ENCODE results near the gene RFX1.

DNA sequence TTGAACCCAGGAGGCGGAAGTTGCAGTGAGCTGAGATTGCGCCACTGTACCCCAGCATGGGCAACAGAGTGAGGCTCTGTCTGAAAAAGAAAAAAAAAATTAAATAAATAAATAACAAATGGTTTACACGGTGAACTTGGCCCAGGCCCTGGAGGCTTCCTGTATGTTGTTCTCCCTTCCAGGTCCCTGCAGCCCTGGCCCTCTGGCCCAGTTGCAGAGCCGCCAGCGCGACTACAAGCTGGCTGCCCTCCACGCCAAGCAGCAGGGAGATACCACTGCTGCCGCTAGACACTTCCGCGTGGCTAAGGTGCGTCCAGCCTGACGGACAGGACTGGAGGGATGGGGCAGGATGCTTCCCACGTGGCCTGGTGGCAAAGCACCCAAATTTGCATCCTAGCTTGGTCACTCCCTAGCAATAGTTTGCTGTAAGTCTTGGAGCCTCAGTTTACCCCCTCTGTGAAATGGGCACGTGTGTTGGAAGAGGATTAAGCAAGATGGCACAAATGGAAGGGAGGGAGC lies 88.2 kb downstream of the RFX1 start:
- TF ChIP-seq, protein P1, sequence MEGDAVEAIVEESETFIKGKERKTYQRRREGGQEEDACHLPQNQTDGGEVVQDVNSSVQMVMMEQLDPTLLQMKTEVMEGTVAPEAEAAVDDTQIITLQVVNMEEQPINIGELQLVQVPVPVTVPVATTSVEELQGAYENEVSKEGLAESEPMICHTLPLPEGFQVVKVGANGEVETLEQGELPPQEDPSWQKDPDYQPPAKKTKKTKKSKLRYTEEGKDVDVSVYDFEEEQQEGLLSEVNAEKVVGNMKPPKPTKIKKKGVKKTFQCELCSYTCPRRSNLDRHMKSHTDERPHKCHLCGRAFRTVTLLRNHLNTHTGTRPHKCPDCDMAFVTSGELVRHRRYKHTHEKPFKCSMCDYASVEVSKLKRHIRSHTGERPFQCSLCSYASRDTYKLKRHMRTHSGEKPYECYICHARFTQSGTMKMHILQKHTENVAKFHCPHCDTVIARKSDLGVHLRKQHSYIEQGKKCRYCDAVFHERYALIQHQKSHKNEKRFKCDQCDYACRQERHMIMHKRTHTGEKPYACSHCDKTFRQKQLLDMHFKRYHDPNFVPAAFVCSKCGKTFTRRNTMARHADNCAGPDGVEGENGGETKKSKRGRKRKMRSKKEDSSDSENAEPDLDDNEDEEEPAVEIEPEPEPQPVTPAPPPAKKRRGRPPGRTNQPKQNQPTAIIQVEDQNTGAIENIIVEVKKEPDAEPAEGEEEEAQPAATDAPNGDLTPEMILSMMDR (IDR thresholded peaks at IDR 0.05) = no peak
- TF ChIP-seq POLR2A (IDR thresholded peaks at IDR 0.05) (no peak), POLR2AphosphoS5 (IDR thresholded peaks at IDR 0.05) (peak; percentile 28)
